Neural progenitor cell (in vitro differentiated cells): Measurements from ENCODE around the gene EPHA2. TPM values are rescaled to one million over a fixed set of nuclear protein-coding genes. Genes with fewer than 3 reads are reported as not detected.

Source experiments
- DNase-seq: peaks from one replicate; pipeline ENCODE4 v3.0.0-alpha.2; 2016; ENCODE audit warnings: low spot score
- H2AFZ ChIP-seq: fragments of 200-600 bp; sonication (generic); replicated peaks from 2 replicates; pipeline ENCODE4 v1.6.1; 2016; ENCODE audit warnings: antibody characterized with exemption
- H3F3A ChIP-seq: fragments of 200-600 bp; sonication (generic); 2 replicates; pipeline ENCODE4 v1.6.1; 2016; ENCODE audit warnings: antibody characterized with exemption, low read depth
- H3K27ac ChIP-seq: fragments of 200-600 bp; sonication (generic); 2 replicates; pipeline ENCODE4 v1.5.1; 2016; ENCODE audit warnings: mild to moderate bottlenecking
- H3K27me3 ChIP-seq: fragments of 200-600 bp; sonication (generic); 2 replicates; pipeline ENCODE4 v1.6.1; 2016; ENCODE audit warnings: mild to moderate bottlenecking, moderate library complexity
- H3K36me3 ChIP-seq: fragments of 200-600 bp; sonication (generic); 2 replicates; pipeline ENCODE4 v1.5.1; 2016
- H3K4me1 ChIP-seq: fragments of 200-600 bp; sonication (generic); 2 replicates; pipeline ENCODE4 v1.6.1; 2016; ENCODE audit warnings: mixed run types
- H3K4me2 ChIP-seq: fragments of 200-600 bp; sonication (generic); 2 replicates; pipeline ENCODE4 v1.6.1; 2016
- H3K4me3 ChIP-seq: fragments of 200-600 bp; sonication (generic); 2 replicates; pipeline ENCODE4 v1.5.1; 2016
- H3K79me2 ChIP-seq: fragments of 200-600 bp; sonication (generic); 2 replicates; pipeline ENCODE4 v1.6.1; 2016; ENCODE audit warnings: low read depth
- H3K9ac ChIP-seq: fragments of 200-600 bp; sonication (generic); 2 replicates; pipeline ENCODE4 v1.6.1; 2016
- H3K9me3 ChIP-seq: fragments of 200-600 bp; sonication (generic); 2 replicates; pipeline ENCODE4 v1.5.1; 2016; ENCODE audit warnings: low read depth
- H4K20me1 ChIP-seq: fragments of 200-600 bp; sonication (generic); 2 replicates; pipeline ENCODE4 v1.6.1; 2016; ENCODE audit warnings: low read depth
- H3K27ac Mint-ChIP-seq: 3 replicates; pipeline ENCODE4 v1.8.0; 2021; ENCODE audit warnings: mixed read lengths
- H3K27me3 Mint-ChIP-seq: 2 replicates; pipeline ENCODE4 v1.8.0; 2022; ENCODE audit warnings: low read depth, mild to moderate bottlenecking, inconsistent platforms, moderate library complexity, mixed read lengths; ENCODE audit not compliant: insufficient read depth
- H3K36me3 Mint-ChIP-seq: 3 replicates; pipeline ENCODE4 v1.8.0; 2021; ENCODE audit warnings: mixed read lengths
- H3K4me1 Mint-ChIP-seq: 3 replicates; pipeline ENCODE4 v1.8.0; 2021; ENCODE audit warnings: mixed read lengths
- H3K4me3 Mint-ChIP-seq: 3 replicates; pipeline ENCODE4 v1.8.0; 2021; ENCODE audit warnings: mild to moderate bottlenecking, moderate library complexity, mixed read lengths
- H3K9me3 Mint-ChIP-seq: 3 replicates; pipeline ENCODE4 v1.8.0; 2020; ENCODE audit warnings: mixed read lengths
- CTCF ChIP-seq: fragments of 200-600 bp; sonication (generic); IDR thresholded peaks from 2 replicates; pipeline ENCODE4 v1.5.1; 2017; ENCODE audit warnings: antibody characterized with exemption, mild to moderate bottlenecking
- EZH2 ChIP-seq: fragments of 200-600 bp; sonication (generic); IDR thresholded peaks from 2 replicates; pipeline ENCODE4 v1.6.1; 2017; ENCODE audit warnings: antibody characterized with exemption, mild to moderate bottlenecking, moderate library complexity
- EZH2phosphoT487 ChIP-seq: fragments of 200-600 bp; sonication (generic); IDR thresholded peaks from 2 replicates; pipeline ENCODE4 v1.6.1; 2017; ENCODE audit warnings: antibody characterized with exemption
- total RNA-seq: library from RNA; depleted of rRNA; stranded (reverse); fragments of >200 nt; gene quantifications from 2 replicates; pipeline ENCODE4 v1.2.3, GENCODE V29; 2015; ENCODE audit warnings: low replicate concordance

EPHA2 gene
- total RNA-seq, 1 donor from 2014 or later, result 14.9 TPM

DNA sequence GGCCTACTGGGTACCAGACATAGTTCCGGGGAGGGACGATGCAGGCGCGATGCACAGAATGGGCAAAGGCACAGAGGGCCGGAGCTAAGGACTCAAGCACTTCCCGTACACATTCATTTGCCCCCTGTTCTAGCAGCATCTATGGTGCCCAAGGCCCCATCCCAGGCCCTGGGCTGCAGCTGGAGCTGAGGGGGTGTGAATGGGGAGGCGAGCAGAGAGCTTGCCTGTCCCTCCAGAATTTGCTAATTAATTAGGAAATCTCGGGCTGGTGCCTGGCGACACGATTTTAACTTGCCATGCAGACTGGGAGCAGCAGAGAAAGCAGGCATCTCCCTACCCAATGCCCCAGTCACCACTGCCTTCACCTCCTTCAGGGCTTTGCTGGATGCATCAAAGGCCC, 35.9 kb downstream of the EPHA2 start:
- Histone ChIP-seq H3K4me1 (peaks cover 52% of the 10 kb centered on the region), H3F3A (peaks cover 41% of the 10 kb centered on the region), H3K9ac (no peak overlapping the region), H3K79me2 (no peaks in the 10 kb centered on the region), H3K27ac (no peak overlapping the region), H3K4me2 (peak overlapping the region; percentile 27), H2AFZ (no peak overlapping the region), H3K27me3 (no peaks in the 10 kb centered on the region), H3K36me3 (no peaks in the 10 kb centered on the region), H3K4me3 (no peak overlapping the region), H3K9me3 (no peaks in the 10 kb centered on the region), H4K20me1 (peaks cover 4% of the 10 kb centered on the region)
- Mint-ChIP-seq H3K27me3 (peaks cover 13% of the 10 kb centered on the region), H3K4me1 (peaks cover 76% of the 10 kb centered on the region), H3K4me3 (no peak overlapping the region), H3K27ac (no peak overlapping the region), H3K36me3 (peaks cover 7% of the 10 kb centered on the region), H3K9me3 (no peaks in the 10 kb centered on the region)
- TF ChIP-seq EZH2, result no peak
- TF ChIP-seq CTCF, result no peak
- no peak for TF ChIP-seq EZH2phosphoT487
- no peak for DNase-seq

DNA sequence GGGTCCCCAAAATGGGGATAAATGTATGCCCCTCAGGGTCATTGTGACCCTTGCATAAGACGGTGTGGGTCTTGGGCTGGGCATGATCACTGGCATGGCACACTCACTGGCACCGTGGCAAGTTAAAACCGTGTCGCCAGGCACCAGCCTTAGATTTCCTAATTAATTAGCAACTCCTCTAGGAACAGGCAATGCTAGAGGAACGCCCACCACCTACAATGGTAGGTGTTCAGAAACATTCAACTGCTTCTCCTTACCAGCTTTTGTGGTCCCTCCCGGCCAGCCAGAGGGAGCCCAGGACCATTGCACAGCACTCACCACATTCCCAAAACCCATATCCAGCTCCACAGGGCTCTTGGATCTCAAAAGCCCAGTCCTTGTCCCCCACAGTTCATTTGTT, 36.4 kb downstream of the EPHA2 start:
- peak overlapping the region; percentile 63 for H3K4me3 Mint-ChIP-seq

DNA sequence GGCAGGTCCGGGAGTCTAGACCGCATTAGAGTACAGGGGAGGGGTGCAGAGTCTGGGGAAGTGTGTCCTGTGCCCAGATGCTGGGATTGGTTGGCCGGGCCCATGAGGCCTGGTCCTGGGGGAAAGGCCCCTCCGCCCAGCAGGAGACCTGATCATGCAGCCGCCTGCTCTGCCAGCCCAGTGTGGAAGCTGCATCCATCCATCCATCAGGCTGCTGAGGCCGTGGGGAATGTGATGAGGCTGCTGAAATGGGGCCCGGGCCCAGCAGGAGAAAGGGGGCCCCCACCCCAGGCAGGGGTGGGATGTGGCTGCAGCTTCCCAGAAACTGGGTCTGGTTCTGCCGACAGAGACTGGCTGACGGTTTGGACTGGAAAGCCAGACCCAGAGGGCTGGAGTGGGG, 37.2 kb downstream of the EPHA2 start:
- Mint-ChIP-seq H3K36me3 (no peaks in the 10 kb centered on the region), H3K9me3 (no peaks in the 10 kb centered on the region), H3K27ac (peak overlapping the region; percentile 50), H3K4me3 (no peak overlapping the region), H3K4me1 (peaks cover 72% of the 10 kb centered on the region), H3K27me3 (peaks cover 20% of the 10 kb centered on the region)
- Histone ChIP-seq H3K4me3 (no peak overlapping the region), H3K27me3 (no peaks in the 10 kb centered on the region), H4K20me1 (no peaks in the 10 kb centered on the region), H3K4me1 (peaks cover 58% of the 10 kb centered on the region), H3K9ac (no peak overlapping the region), H3K79me2 (no peaks in the 10 kb centered on the region), H3K27ac (no peak overlapping the region), H2AFZ (no peak overlapping the region), H3K9me3 (no peaks in the 10 kb centered on the region), H3K4me2 (no peak overlapping the region), H3F3A (peaks cover 41% of the 10 kb centered on the region), H3K36me3 (no peaks in the 10 kb centered on the region)
- peak; percentile 28 for DNase-seq
- TF ChIP-seq EZH2phosphoT487, result no peak
- no peak for TF ChIP-seq EZH2
- TF ChIP-seq CTCF, result no peak

More for the DNA sequence above, 36.4 kb downstream of the EPHA2 start:
- Mint-ChIP-seq H3K4me1 (peaks cover 77% of the 10 kb centered on the region), H3K9me3 (no peaks in the 10 kb centered on the region), H3K27me3 (peaks cover 17% of the 10 kb centered on the region), H3K36me3 (peaks cover 3% of the 10 kb centered on the region), H3K27ac (peak overlapping the region; percentile 69)
- H4K20me1 ChIP-seq, result peaks cover 2% of the 10 kb centered on the region
- DNase-seq, result no peak
- no peak overlapping the region for H2AFZ ChIP-seq
- H3K27me3 ChIP-seq, result no peaks in the 10 kb centered on the region
- peaks cover 41% of the 10 kb centered on the region for H3F3A ChIP-seq
- peaks cover 56% of the 10 kb centered on the region for H3K4me1 ChIP-seq
- H3K27ac ChIP-seq, result no peak overlapping the region
- H3K36me3 ChIP-seq, result no peaks in the 10 kb centered on the region
- no peaks in the 10 kb centered on the region for H3K79me2 ChIP-seq
- peak overlapping the region; percentile 27 for H3K4me2 ChIP-seq
- H3K9me3 ChIP-seq, result no peaks in the 10 kb centered on the region
- H3K4me3 ChIP-seq, result no peak overlapping the region
- H3K9ac ChIP-seq, result no peak overlapping the region
- no peak for TF ChIP-seq CTCF
- TF ChIP-seq EZH2, result no peak
- TF ChIP-seq EZH2phosphoT487, result no peak
